Ovary (tissue), 9 donors: ENCODE measurements around the gene TUBGCP5. TPM values are rescaled to one million over a fixed set of nuclear protein-coding genes. Genes with fewer than 3 reads are reported as not detected.
"Not testable (repeated sequence)": the region's sequence is repeated elsewhere in the genome, so short reads cannot be mapped to it uniquely, and the experiment has no call there.

Experiments used
- DNase-seq, 5 donors: peaks; one replicate each; pipeline ENCODE4 v3.0.0-alpha.2; 2019 to 2020
- H3K27ac ChIP-seq, 2 donors: fragments of 200-600 bp; one replicate each; pipeline versions ENCODE4 v1.5.1 to v1.8.0; 2019 to 2022
- H3K27me3 ChIP-seq: fragments of 200-600 bp; one replicate; pipeline ENCODE4 v1.8.0; 2022
- H3K36me3 ChIP-seq: fragments of 200-600 bp; sonication (generic); one replicate; pipeline ENCODE4 v1.5.1; 2019
- H3K4me1 ChIP-seq: one replicate; pipeline ENCODE4 v1.8.1; 2013; ENCODE audit warnings: mild to moderate bottlenecking, moderate library complexity; ENCODE audit not compliant: insufficient read depth
- H3K4me3 ChIP-seq: fragments of 200-600 bp; sonication (generic); one replicate; pipeline ENCODE4 v1.5.1; 2017
- H3K9me3 ChIP-seq, 2 donors: fragments of 200-600 bp in 1 of 2; sonication (generic) in 1 of 2; one replicate each; pipeline versions ENCODE4 v1.5.1 to v1.8.1; 2013 to 2019; ENCODE audit warnings: mild to moderate bottlenecking in 1 of 2, moderate library complexity in 1 of 2
- EP300 ChIP-seq: sonication (generic); formaldehyde crosslinking; IDR thresholded peaks from one replicate; pipeline ENCODE4 v1.6.1; 2017; ENCODE audit warnings: antibody characterized with exemption
- POLR2A ChIP-seq: fragments of 450-650 bp; IDR thresholded peaks from one replicate; pipeline ENCODE4 v1.6.1; 2017; ENCODE audit warnings: antibody characterized with exemption, mild to moderate bottlenecking, moderate library complexity
- WGBS, 3 donors: extraction: QIAGEN DNeasy Blood & Tissue Kit in 1 of 3; methylation state at CpG; one replicate each; pipeline versions ENCODE4 v1.1.5 to v1.1.7; 2013 to 2017; 5-methylcytosine and 5-hydroxymethylcytosine counted together
- intact Hi-C, 4 donors: fragments of 100-400 bp; cut with DNase I; formaldehyde crosslinking; loops; one replicate each; pipeline versions ENCODE4 v1.11.0 to v1.15.1; 2022 to 2023
- polyA plus RNA-seq, 2 donors: library from polyadenylated mRNA; stranded (reverse); fragments of 200-250 nt in 1 of 2; fragments of 350-450 nt in 1 of 2; fragmentation: Illumina TruSeq in 1 of 2; extraction: RNeasy Lipid Tissue Mini Kit (QIAGEN cat#74804) in 1 of 2; gene quantifications; one replicate each; pipeline ENCODE4 v1.2.3, GENCODE V29; 2013 to 2014
- total RNA-seq, 7 donors: library from RNA; depleted of rRNA in 2 of 7; stranded (reverse); fragments of >200 nt in 2 of 7; fragmentation: NEBNext Ultra II Directional in 3 of 7; extraction: Animal tissue kit (Norgen Biotek cat#: 25700) in 3 of 7; gene quantifications; one replicate each; pipeline versions ENCODE4 v1.1.0 to v1.2.4, GENCODE V29; 2016 to 2023
- TF ChIP-seq, protein P1 (sequence below), 3 donors: fragments of 450-650 bp in 2 of 3; fragments of 200-600 bp in 1 of 3; IDR thresholded peaks; one replicate each; pipeline versions ENCODE4 v1.5.1 to v1.8.0; 2016 to 2022; ENCODE audit warnings: antibody characterized with exemption in 3 of 3, mild to moderate bottlenecking in 1 of 3
- donor health status: DM: no; HTN: no; CAD: no; lungs with moderate emphysema.
- donor health status: DM: no; HTN: no; CAD: no.
- donor health status: Bipolar disorder and iron deficiency.
- donor health status: DM: yes; HTN: yes; CAD: no.
- donor health status: DM: no; HTN: no; CAD: no.
- donor health status: DM: yes; HTN: yes; CAD: no.

The TUBGCP5 gene
- total and polyA plus RNA-seq, 9 donors = 8.5 to 25.6 (median 16.1) TPM

DNA sequence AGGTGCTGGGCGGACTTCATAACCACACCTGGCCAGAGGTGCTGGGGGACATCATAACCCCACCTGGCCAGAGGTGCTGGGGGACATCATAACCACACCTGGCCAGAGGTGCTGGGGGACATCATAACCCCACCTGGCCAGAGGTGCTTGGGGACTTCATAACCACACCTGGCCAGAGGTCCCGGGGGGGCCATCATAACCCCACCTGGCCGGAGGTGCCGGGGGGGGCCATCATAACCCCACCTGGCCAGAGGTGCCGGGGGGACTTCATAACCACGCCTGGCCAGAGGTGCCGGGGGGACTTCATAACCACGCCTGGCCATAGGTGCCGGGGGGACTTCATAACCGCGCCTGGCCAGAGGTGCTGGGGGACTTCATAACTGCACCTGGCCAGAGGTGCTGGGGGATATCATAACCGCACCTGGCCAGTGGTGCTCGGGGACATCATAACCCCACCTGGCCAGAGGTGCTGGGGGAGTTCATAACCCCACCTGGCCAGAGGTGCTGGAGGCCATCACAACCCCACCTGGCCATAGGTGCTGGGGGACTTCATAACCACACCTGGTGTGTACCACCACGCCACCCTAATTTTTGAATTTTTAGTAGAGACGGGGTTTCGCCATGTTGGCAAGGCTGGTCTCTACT, 10.7 kb upstream of the TUBGCP5 start:
- 77 to 93% (median 91%) methylated on average over 12 to 16 of the region's 16 CpGs for WGBS, 3 donors
- intact Hi-C loops = no loop called here

DNA sequence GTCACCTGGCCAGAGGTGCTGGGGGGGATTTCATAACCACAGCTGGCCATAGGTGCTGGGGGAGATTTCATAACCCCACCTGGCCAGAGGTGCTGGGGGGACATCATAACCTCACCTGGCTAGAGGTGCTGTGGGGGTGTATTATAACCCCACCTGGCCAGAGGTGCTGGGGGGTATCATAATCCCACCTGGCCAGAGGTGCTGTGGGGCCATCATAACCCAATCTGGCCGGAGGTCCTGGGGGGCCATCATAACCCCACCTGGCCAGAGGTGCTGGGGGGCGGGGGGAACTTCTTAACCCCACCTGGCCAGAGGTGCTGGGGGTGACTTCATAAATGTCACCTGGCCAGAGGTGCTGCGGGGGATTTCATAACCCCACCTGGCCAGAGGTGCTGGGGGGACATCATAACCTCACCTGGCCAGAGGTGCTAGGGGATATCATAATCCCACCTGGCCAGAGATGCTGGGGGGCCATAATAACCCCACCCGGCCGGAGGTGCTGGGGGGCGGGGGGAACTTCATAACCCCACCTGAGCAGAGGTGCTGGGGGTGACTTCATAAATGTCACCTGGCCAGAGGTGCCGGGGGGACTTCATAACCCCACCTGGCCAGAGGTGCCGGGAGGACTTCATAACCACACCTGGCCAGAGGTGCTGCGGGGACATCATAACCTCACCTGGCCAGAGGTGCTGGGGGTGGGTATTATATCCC, 9.4 kb upstream of the TUBGCP5 start:
- H3K27me3 ChIP-seq, H3K4me1 ChIP-seq, H3K36me3 ChIP-seq, H3K4me3 ChIP-seq, H3K27ac ChIP-seq, H3K9me3 ChIP-seq, DNase-seq, intact Hi-C loops: not testable (repeated sequence)
- 71 to 93% (median 89%) methylated on average over 2 to 9 of the region's 9 CpGs for WGBS, 3 donors

More for the DNA sequence above, 10.7 kb upstream of the TUBGCP5 start:
- no peaks in the 10 kb centered on the region for H3K4me1 ChIP-seq
- TF ChIP-seq EP300 = no peak
- TF ChIP-seq, protein P1, sequence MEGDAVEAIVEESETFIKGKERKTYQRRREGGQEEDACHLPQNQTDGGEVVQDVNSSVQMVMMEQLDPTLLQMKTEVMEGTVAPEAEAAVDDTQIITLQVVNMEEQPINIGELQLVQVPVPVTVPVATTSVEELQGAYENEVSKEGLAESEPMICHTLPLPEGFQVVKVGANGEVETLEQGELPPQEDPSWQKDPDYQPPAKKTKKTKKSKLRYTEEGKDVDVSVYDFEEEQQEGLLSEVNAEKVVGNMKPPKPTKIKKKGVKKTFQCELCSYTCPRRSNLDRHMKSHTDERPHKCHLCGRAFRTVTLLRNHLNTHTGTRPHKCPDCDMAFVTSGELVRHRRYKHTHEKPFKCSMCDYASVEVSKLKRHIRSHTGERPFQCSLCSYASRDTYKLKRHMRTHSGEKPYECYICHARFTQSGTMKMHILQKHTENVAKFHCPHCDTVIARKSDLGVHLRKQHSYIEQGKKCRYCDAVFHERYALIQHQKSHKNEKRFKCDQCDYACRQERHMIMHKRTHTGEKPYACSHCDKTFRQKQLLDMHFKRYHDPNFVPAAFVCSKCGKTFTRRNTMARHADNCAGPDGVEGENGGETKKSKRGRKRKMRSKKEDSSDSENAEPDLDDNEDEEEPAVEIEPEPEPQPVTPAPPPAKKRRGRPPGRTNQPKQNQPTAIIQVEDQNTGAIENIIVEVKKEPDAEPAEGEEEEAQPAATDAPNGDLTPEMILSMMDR (IDR thresholded peaks at IDR 0.05) = no peak
- TF ChIP-seq POLR2A = no peak
- no peak overlapping the region for H3K4me3 ChIP-seq
- H3K9me3 ChIP-seq = no peaks in the 10 kb centered on the region
- H3K27ac ChIP-seq = no peak overlapping the region
- H3K27me3 ChIP-seq = no peaks in the 10 kb centered on the region
- no peak for DNase-seq
- H3K36me3 ChIP-seq = no peaks in the 10 kb centered on the region

DNA sequence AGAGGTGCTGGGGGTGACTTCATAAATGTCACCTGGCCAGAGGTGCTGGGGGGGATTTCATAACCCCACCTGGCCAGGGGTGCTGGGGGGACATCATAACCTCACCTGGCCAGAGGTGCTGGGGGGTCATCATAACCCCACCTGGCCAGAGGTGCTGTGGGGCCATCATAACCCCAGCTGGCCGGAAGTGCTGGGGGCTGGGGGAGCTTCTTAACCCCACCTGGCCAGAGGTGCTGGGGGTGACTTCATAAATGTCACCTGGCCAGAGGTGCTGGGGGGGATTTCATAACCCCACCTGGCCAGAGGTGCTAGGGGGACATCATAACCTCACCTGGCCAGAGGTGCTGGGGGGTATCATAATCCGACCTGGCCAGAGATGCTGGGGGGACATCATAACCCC, 4.6 kb upstream of the TUBGCP5 start:
- H3K27me3 ChIP-seq = not testable (repeated sequence)

DNA sequence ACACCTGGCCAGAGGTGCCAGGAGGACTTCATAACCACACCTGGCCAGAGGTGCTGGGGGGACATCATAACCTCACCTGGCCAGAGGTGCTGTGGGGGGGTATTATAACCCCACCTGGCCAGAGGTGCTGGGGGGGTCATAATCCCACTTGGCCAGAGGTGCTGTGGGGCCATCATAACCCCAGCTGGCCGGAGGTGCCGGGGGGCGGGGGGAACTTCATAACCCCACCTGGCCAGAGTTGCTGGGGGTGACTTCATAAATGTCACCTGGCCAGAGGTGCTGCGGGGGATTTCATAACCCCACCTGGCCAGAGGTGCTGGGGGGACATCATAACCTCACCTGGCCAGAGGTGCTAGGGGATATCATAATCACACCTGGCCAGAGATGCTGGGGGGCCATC, 4.2 kb upstream of the TUBGCP5 start:
- not testable (repeated sequence) for H3K36me3 ChIP-seq, H3K27ac ChIP-seq, H3K9me3 ChIP-seq, H3K4me1 ChIP-seq, H3K27me3 ChIP-seq, H3K4me3 ChIP-seq, DNase-seq
- intact Hi-C loops = loop anchor here in 1 of 4 donors (5.0 kb wide), 1 partner anchor 256 kb away; the partner anchor contains the start of gene NIPA1
- WGBS, 3 donors = 65 to 93% (median 87%) methylated on average over 2 to 4 of the region's 4 CpGs

More for the DNA sequence above, 4.6 kb upstream of the TUBGCP5 start:
- H3K36me3 ChIP-seq, H3K4me1 ChIP-seq, H3K27ac ChIP-seq, DNase-seq, H3K4me3 ChIP-seq, H3K9me3 ChIP-seq: not testable (repeated sequence)
- intact Hi-C loops = loop anchor here in 1 of 4 donors (5.0 kb wide), 1 partner anchor 257 kb away; the partner anchor contains the start of gene NIPA1
- 29 to 80% methylated on average over 1 to 2 of the region's 2 CpGs; no CpG with 5 or more reads in 1 of the 3 donors for WGBS, 3 donors

DNA sequence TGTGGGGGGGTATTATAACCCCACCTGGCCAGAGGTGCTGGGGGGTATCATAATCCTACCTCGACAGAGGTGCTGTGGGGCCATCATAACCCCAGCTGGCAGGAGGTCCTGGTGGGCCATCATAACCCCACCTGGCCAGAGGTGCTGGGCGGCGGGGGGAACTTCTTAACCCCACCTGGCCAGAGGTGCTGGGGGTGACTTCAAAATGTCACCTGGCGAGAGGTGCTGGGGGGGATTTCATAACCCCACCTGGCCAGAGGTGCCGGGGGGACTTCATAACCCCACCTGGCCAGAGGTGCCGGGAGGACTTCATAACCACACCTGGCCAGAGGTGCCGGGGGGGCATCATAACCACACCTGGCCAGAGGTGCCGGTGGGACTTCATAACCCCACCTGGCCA, 2.4 kb upstream of the TUBGCP5 start:
- not testable (repeated sequence) for DNase-seq, H3K36me3 ChIP-seq, H3K27me3 ChIP-seq, H3K27ac ChIP-seq, H3K4me1 ChIP-seq, H3K4me3 ChIP-seq, H3K9me3 ChIP-seq
- intact Hi-C loops = loop anchor here in 1 of 4 donors (5.0 kb wide), 1 partner anchor 254 kb away; the partner anchor contains the start of gene NIPA1
- 63 to 91% (median 90%) methylated on average over 4 to 8 of the region's 8 CpGs for WGBS, 3 donors

DNA sequence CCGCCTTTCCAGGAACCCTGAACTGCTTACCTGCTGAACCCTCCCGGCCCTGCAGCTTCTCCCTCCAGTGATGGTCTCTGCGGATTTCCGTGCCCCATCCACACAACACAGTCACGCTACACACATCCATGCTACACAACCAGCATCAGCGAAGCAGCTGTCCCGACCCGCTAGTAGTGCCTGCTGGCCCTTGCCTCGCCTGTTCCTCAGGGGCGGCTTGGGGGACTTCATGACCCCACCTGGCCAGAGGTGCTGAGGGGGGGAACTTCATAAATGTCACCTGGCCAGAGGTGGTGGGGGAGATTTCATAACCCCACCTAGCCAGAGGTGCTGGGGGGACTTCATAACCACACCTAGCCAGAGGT, 530 bp upstream of the TUBGCP5 start:
- Histone ChIP-seq H3K27me3 (no peaks in the 10 kb centered on the region), H3K4me1 (peaks cover 1% of the 10 kb centered on the region), H3K27ac (peak overlapping the region in 1 of 2 donors; percentile 13), H3K36me3 (no peaks in the 10 kb centered on the region), H3K4me3 (peak overlapping the region; percentile 69), H3K9me3 (no peaks in the 10 kb centered on the region)
- intact Hi-C loops = loop anchor here in 2 of 4 donors (5.0 to 10.0 kb wide), 3 partner anchors 75 to 253 kb away; partner anchors contain the start of gene NIPA1 (in 1 of the 2)
- DNase-seq = no peak
- WGBS, 3 donors = 14 to 37% (median 19%) methylated on average over 10 of the region's 10 CpGs
- TF ChIP-seq, protein P1 (IDR thresholded peaks at IDR 0.05) = no peak
- TF ChIP-seq EP300 (no peak), POLR2A (no peak)
